Activated CD4-positive, alpha-beta T cell treated with anti-CD3 and anti-CD28 coated beads, Interleukin-2, amount 10 ng/mL, durations not matched to agents 24 days and 14 days (primary cell): ENCODE data around the gene DHFR. TPM values are rescaled to one million over a fixed set of nuclear protein-coding genes. Genes with fewer than 3 reads are reported as not detected.

Experiments
- total RNA-seq: library from RNA; stranded (reverse); gene quantifications from 2 replicates; pipeline ENCODE4 v1.2.3, GENCODE V29; 2022

The DHFR gene
- total RNA-seq, 1 donor from 2014 or later, result 73.4 TPM

Other genes starting within 250 kb of the DHFR start
- 8.1 and 9.4 TPM in 2 replicates for gene ZFYVE16, start 246.9 kb downstream of the DHFR start, total RNA-seq
- 0.23 TPM in 1 of 2 replicates, not detected in the other for gene FAM151B, start 166.9 kb downstream of the DHFR start, total RNA-seq
- gene ANKRD34B, start 84.7 kb downstream of the DHFR start, total RNA-seq, result not detected in 2 replicates
- 21.0 and 21.1 TPM in 2 replicates for gene MSH3, start 331 bp downstream of the DHFR start, total RNA-seq